ENCODE measurements around the gene EMCN. TPM values are rescaled to one million over a fixed set of nuclear protein-coding genes. Genes with fewer than 3 reads are reported as not detected.
A peak's percentile ranks its signal among the peaks of the same experiment; 100 is the strongest.

Gene EMCN
- total RNA-seq, 1 experiment from 2014 or later: not detected

DNA sequence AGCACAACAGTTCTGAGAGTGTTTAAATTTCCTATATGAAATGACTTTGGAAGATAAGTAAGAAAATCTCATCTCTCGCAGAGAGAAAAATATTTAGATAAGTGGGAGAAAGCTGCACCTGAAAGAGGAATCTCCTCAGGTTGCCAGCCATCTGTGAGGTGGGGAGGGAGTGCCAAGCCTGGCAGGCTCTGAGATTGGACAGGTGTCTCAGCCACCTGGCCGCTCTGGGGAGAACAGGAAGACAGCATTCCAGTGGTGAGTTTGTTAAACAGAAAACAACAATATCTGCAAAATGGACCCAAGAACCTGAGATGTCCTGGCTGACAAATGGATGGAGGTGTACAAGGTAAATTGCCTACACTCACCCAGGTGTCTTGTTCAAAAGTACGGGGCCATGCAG lies 31.3 kb downstream of the EMCN start:
- CTCF ChIA-PET: no interaction called here

DNA sequence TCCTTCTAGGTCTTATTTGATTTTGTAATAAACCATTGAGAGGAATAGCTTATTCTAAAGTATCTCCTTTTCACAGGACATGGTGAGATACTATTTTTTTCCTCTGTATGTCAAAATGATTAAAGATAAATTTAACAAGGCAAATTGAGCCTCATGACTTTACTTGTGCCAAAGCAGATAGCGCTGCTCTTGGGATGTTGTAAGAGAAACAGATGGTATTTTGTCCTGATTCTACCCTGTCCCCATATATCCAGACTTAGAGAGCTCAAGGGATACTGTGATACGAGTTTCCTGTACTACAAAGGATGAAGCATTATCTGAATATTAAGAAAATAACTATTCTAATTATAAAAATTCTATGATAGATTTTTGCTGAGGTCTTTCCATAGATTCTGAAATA lies 34.0 kb downstream of the EMCN start:
- Histone ChIP-seq H2AFZ (no peak overlapping the region), H3K4me1 (replicated peaks; ENCODE audit: insufficient read depth) (no peaks in the 10 kb centered on the region), H3K4me2 (no peak overlapping the region), H3K4me3 (no peak overlapping the region), H3K9me3 (ENCODE audit: insufficient read depth, low read depth) (0 out of 2 replicates have a peak, but pooled peaks cover 11% of the 10 kb centered on the region), H3K27me3 (ENCODE audit: insufficient read depth, low read depth) (no peaks in the 10 kb centered on the region), H3F3A (ENCODE audit: insufficient read depth, low read depth) (no peaks in the 10 kb centered on the region), H4K20me1 (ENCODE audit: insufficient read depth) (no peaks in the 10 kb centered on the region), H3K27ac (no peak overlapping the region), H3K36me3 (ENCODE audit: low read depth) (no peaks in the 10 kb centered on the region), H3K79me2 (ENCODE audit: low read depth) (no peaks in the 10 kb centered on the region), H3K9me2 (ENCODE audit: insufficient read depth) (no peaks in the 10 kb centered on the region)
- TF ChIP-seq CTCF (conservative IDR thresholded peaks at IDR 0.05) (no peak), EZH2 (IDR thresholded peaks at IDR 0.05; ENCODE audit: low read depth) (no peak)
- no peak for DNase-seq
- intact Hi-C loops (cut with micrococcal nuclease; ENCODE audit: unreplicated experiment): no loop called here
- no TSS peak for BruUV-seq (replicated peaks)
- POLR2A ChIA-PET (ENCODE audit: unreplicated experiment): no interaction called here
- CTCF ChIA-PET: no interaction called here

More for the DNA sequence above, 31.3 kb downstream of the EMCN start:
- 0 out of 2 replicates have a peak, but pooled peaks cover 5% of the 10 kb centered on the region for H3K9me3 ChIP-seq (ENCODE audit: insufficient read depth, low read depth)
- H3K79me2 ChIP-seq (ENCODE audit: low read depth): no peaks in the 10 kb centered on the region
- intact Hi-C loops (cut with micrococcal nuclease; ENCODE audit: unreplicated experiment): no loop called here
- TF ChIP-seq EZH2 (IDR thresholded peaks at IDR 0.05; ENCODE audit: low read depth): no peak
- TF ChIP-seq CTCF (conservative IDR thresholded peaks at IDR 0.05): no peak
- no peaks in the 10 kb centered on the region for H3F3A ChIP-seq (ENCODE audit: insufficient read depth, low read depth)
- H4K20me1 ChIP-seq (ENCODE audit: insufficient read depth): no peaks in the 10 kb centered on the region
- H3K27me3 ChIP-seq (ENCODE audit: insufficient read depth, low read depth): no peaks in the 10 kb centered on the region
- H3K4me3 ChIP-seq: no peak overlapping the region
- H3K27ac ChIP-seq: no peak overlapping the region
- no TSS peak for BruUV-seq (replicated peaks)
- H3K4me1 ChIP-seq (replicated peaks; ENCODE audit: insufficient read depth): no peaks in the 10 kb centered on the region
- H2AFZ ChIP-seq: 0 out of 2 replicates have a peak overlapping the region, but pooled peaks have one; percentile 23
- DNase-seq: no peak
- H3K36me3 ChIP-seq (ENCODE audit: low read depth): no peaks in the 10 kb centered on the region
- POLR2A ChIA-PET (ENCODE audit: unreplicated experiment): no interaction called here
- no peaks in the 10 kb centered on the region for H3K9me2 ChIP-seq (ENCODE audit: insufficient read depth)
- no peak overlapping the region for H3K4me2 ChIP-seq

GRCh38 chr4:100479971-100480370 lies 37.9 kb downstream of the EMCN start:
- Histone ChIP-seq H3K36me3 (ENCODE audit: low read depth) (no peaks in the 10 kb centered on the region), H3K4me2 (no peak overlapping the region), H3K79me2 (ENCODE audit: low read depth) (no peaks in the 10 kb centered on the region), H4K20me1 (ENCODE audit: insufficient read depth) (no peaks in the 10 kb centered on the region), H3K27me3 (ENCODE audit: insufficient read depth, low read depth) (no peaks in the 10 kb centered on the region), H3F3A (ENCODE audit: insufficient read depth, low read depth) (no peaks in the 10 kb centered on the region), H3K4me3 (no peak overlapping the region), H3K4me1 (replicated peaks; ENCODE audit: insufficient read depth) (no peaks in the 10 kb centered on the region), H3K27ac (no peak overlapping the region), H3K9me2 (ENCODE audit: insufficient read depth) (no peaks in the 10 kb centered on the region), H2AFZ (no peak overlapping the region), H3K9me3 (ENCODE audit: insufficient read depth, low read depth) (0 out of 2 replicates have a peak, but pooled peaks cover 11% of the 10 kb centered on the region)
- intact Hi-C loops (cut with micrococcal nuclease; ENCODE audit: unreplicated experiment): no loop called here
- TF ChIP-seq CTCF (conservative IDR thresholded peaks at IDR 0.05): no peak
- TF ChIP-seq EZH2 (IDR thresholded peaks at IDR 0.05; ENCODE audit: low read depth): no peak
- no TSS peak for BruUV-seq (replicated peaks)
- POLR2A ChIA-PET (ENCODE audit: unreplicated experiment): no interaction called here
- CTCF ChIA-PET: no interaction called here
- DNase-seq: no peak

Measured in PC-9 (cell line).